ENCODE data around the gene SLC6A3. TPM values are rescaled to one million over a fixed set of nuclear protein-coding genes. Genes with fewer than 3 reads are reported as not detected.

The SLC6A3 gene
- total RNA-seq, 2 experiments from 2014 or later: not detected

GRCh38 chr5:1415626-1416360, 29.4 kb downstream of the SLC6A3 start:
- ChIA-PET POLR2A (no interaction called here), CTCF (no interaction called here)
- no peak overlapping the region for H3K4me3 Mint-ChIP-seq
- ATAC-seq (no peak), DNase-seq (no peak)
- H3K9me3 Mint-ChIP-seq (ENCODE audit: low read depth): no peaks in the 10 kb centered on the region
- intact Hi-C loops (cut with DNase I, micrococcal nuclease): no loop called here
- peaks cover under 1% of the 10 kb centered on the region for H3K27me3 Mint-ChIP-seq
- no peaks in the 10 kb centered on the region for H3K36me3 Mint-ChIP-seq (ENCODE audit: low read depth)
- H3K4me1 Mint-ChIP-seq: no peaks in the 10 kb centered on the region
- no peak overlapping the region for H3K27ac Mint-ChIP-seq

- no peak overlapping the region for H3K4me3 Mint-ChIP-seq
- intact Hi-C loops (cut with DNase I, micrococcal nuclease): no loop called here
- no peak for ATAC-seq
- H3K4me1 Mint-ChIP-seq: no peaks in the 10 kb centered on the region
- no peaks in the 10 kb centered on the region for H3K36me3 Mint-ChIP-seq (ENCODE audit: low read depth)
- no peak for DNase-seq
- H3K27me3 Mint-ChIP-seq: peaks cover 3% of the 10 kb centered on the region
- ChIA-PET POLR2A (no interaction called here), CTCF (no interaction called here)
- H3K9me3 Mint-ChIP-seq (ENCODE audit: low read depth): no peaks in the 10 kb centered on the region
- H3K27ac Mint-ChIP-seq: no peak overlapping the region
These were observed 30.2 kb downstream of the SLC6A3 start for GRCh38 chr5:1415059-1415425.

GRCh38 chr5:1414311-1415058, 30.8 kb downstream of the SLC6A3 start:
- no peaks in the 10 kb centered on the region for H3K4me1 Mint-ChIP-seq
- H3K9me3 Mint-ChIP-seq (ENCODE audit: low read depth): no peaks in the 10 kb centered on the region
- DNase-seq (no peak), ATAC-seq (no peak)
- no peaks in the 10 kb centered on the region for H3K36me3 Mint-ChIP-seq (ENCODE audit: low read depth)
- no peak overlapping the region for H3K27ac Mint-ChIP-seq
- H3K4me3 Mint-ChIP-seq: no peak overlapping the region
- POLR2A ChIA-PET: no interaction called here
- intact Hi-C loops (cut with DNase I, micrococcal nuclease): no loop called here
- H3K27me3 Mint-ChIP-seq: peaks cover 4% of the 10 kb centered on the region
- CTCF ChIA-PET: no interaction called here

GRCh38 chr5:1413611-1414241, 31.5 kb downstream of the SLC6A3 start:
- no peak for DNase-seq
- intact Hi-C loops (cut with DNase I, micrococcal nuclease): no loop called here
- Mint-ChIP-seq H3K27ac (no peak overlapping the region), H3K4me3 (no peak overlapping the region), H3K36me3 (ENCODE audit: low read depth) (no peaks in the 10 kb centered on the region), H3K27me3 (peaks cover 9% of the 10 kb centered on the region), H3K4me1 (no peaks in the 10 kb centered on the region), H3K9me3 (ENCODE audit: low read depth) (no peaks in the 10 kb centered on the region)
- ChIA-PET POLR2A (no interaction called here), CTCF (no interaction called here)
- ATAC-seq: no peak

- DNase-seq (no peak), ATAC-seq (no peak)
- peaks cover 9% of the 10 kb centered on the region for H3K27me3 Mint-ChIP-seq
These were observed 32.0 kb downstream of the SLC6A3 start for GRCh38 chr5:1413211-1413610.

GRCh38 chr5:1412621-1413020, 32.6 kb downstream of the SLC6A3 start:
- H3K9me3 Mint-ChIP-seq (ENCODE audit: low read depth): no peaks in the 10 kb centered on the region
- peaks cover 9% of the 10 kb centered on the region for H3K27me3 Mint-ChIP-seq

More at GRCh38 chr5:1413211-1413610, 32.0 kb downstream of the SLC6A3 start:
- ChIA-PET POLR2A (no interaction called here), CTCF (no interaction called here)
- Mint-ChIP-seq H3K36me3 (ENCODE audit: low read depth) (no peaks in the 10 kb centered on the region), H3K9me3 (ENCODE audit: low read depth) (no peaks in the 10 kb centered on the region), H3K27ac (no peak overlapping the region), H3K4me1 (no peaks in the 10 kb centered on the region), H3K4me3 (no peak overlapping the region)
- intact Hi-C loops (cut with DNase I, micrococcal nuclease): no loop called here

GRCh38 chr5:1412163-1412562, 33.1 kb downstream of the SLC6A3 start:
- CTCF ChIA-PET: interaction anchor here (0.8 kb wide), 1 partner anchor 32 kb away, joined by 3 read pairs; no protein-coding TSS in a partner anchor
- DNase-seq: no peak
- intact Hi-C loops (cut with DNase I, micrococcal nuclease): no loop called here
- ATAC-seq: no peak
- Mint-ChIP-seq H3K27me3 (peaks cover 9% of the 10 kb centered on the region), H3K4me3 (no peak overlapping the region), H3K9me3 (ENCODE audit: low read depth) (no peaks in the 10 kb centered on the region), H3K27ac (no peak overlapping the region), H3K4me1 (no peaks in the 10 kb centered on the region), H3K36me3 (ENCODE audit: low read depth) (no peaks in the 10 kb centered on the region)
- POLR2A ChIA-PET: no interaction called here

More at GRCh38 chr5:1412621-1413020, 32.6 kb downstream of the SLC6A3 start:
- H3K27ac Mint-ChIP-seq: no peak overlapping the region
- ChIA-PET CTCF (interaction anchor here (0.8 kb wide), 1 partner anchor 32 kb away, joined by 3 read pairs; no protein-coding TSS in a partner anchor), POLR2A (no interaction called here)
- H3K4me1 Mint-ChIP-seq: no peaks in the 10 kb centered on the region
- no peak overlapping the region for H3K4me3 Mint-ChIP-seq
- no peaks in the 10 kb centered on the region for H3K36me3 Mint-ChIP-seq (ENCODE audit: low read depth)
- no peak for ATAC-seq
- DNase-seq: no peak
- intact Hi-C loops (cut with DNase I, micrococcal nuclease): no loop called here

GRCh38 chr5:1411099-1411498, 34.1 kb downstream of the SLC6A3 start:
- CTCF ChIA-PET: no interaction called here
- H3K4me1 Mint-ChIP-seq: no peaks in the 10 kb centered on the region
- peaks cover 11% of the 10 kb centered on the region for H3K27me3 Mint-ChIP-seq
- no peak overlapping the region for H3K27ac Mint-ChIP-seq
- H3K4me3 Mint-ChIP-seq: no peak overlapping the region
- POLR2A ChIA-PET: no interaction called here
- no peak for DNase-seq
- ATAC-seq: no peak
- H3K36me3 Mint-ChIP-seq (ENCODE audit: low read depth): no peaks in the 10 kb centered on the region
- no peaks in the 10 kb centered on the region for H3K9me3 Mint-ChIP-seq (ENCODE audit: low read depth)
- intact Hi-C loops (cut with DNase I, micrococcal nuclease): no loop called here

- Mint-ChIP-seq H3K27me3 (peaks cover 11% of the 10 kb centered on the region), H3K4me1 (no peaks in the 10 kb centered on the region), H3K36me3 (ENCODE audit: low read depth) (no peaks in the 10 kb centered on the region), H3K9me3 (ENCODE audit: low read depth) (no peaks in the 10 kb centered on the region), H3K27ac (peak overlapping the region; percentile 19), H3K4me3 (no peak overlapping the region)
- intact Hi-C loops (cut with DNase I, micrococcal nuclease): no loop called here
- ChIA-PET CTCF (no interaction called here), POLR2A (no interaction called here)
- DNase-seq: no peak
- ATAC-seq: no peak
These were observed 34.9 kb downstream of the SLC6A3 start for GRCh38 chr5:1410156-1411014.

- Mint-ChIP-seq H3K4me1 (no peaks in the 10 kb centered on the region), H3K27ac (no peak overlapping the region), H3K27me3 (peaks cover 11% of the 10 kb centered on the region), H3K36me3 (ENCODE audit: low read depth) (no peaks in the 10 kb centered on the region), H3K9me3 (ENCODE audit: low read depth) (no peaks in the 10 kb centered on the region), H3K4me3 (no peak overlapping the region)
- DNase-seq (peak; percentile 44), ATAC-seq (no peak)
- intact Hi-C loops (cut with DNase I, micrococcal nuclease): no loop called here
- POLR2A ChIA-PET: no interaction called here
- CTCF ChIA-PET: interaction anchor here (0.5 to 0.7 kb wide), 2 partner anchors 491 to 636 kb away, joined by 3 read pairs; no protein-coding TSS in a partner anchor
These were observed 35.7 kb downstream of the SLC6A3 start for GRCh38 chr5:1409381-1410110.
